Large intestine (tissue), 3 donors: ENCODE data around the gene HDAC4. TPM values are rescaled to one million over a fixed set of nuclear protein-coding genes. Genes with fewer than 3 reads are reported as not detected.

Source experiments
- DNase-seq, 2 donors: peaks; one replicate each; pipeline versions ENCODE4 v3.0.0 to v3.0.0-alpha.2; 2013
- H3K27ac ChIP-seq: one replicate; pipeline ENCODE4 v1.5.1; 2013; ENCODE audit warnings: low read length
- H3K27me3 ChIP-seq: 2 replicates; pipeline ENCODE4 v1.6.1; 2013; ENCODE audit warnings: low read length; ENCODE audit not compliant: control insufficient read depth, insufficient read depth
- H3K36me3 ChIP-seq: 2 replicates; pipeline ENCODE4 v1.6.1; 2013; ENCODE audit warnings: low read length; ENCODE audit not compliant: control insufficient read depth, insufficient read depth
- H3K4me1 ChIP-seq: one replicate; pipeline ENCODE4 v1.6.1; 2013; ENCODE audit warnings: low read length; ENCODE audit not compliant: control insufficient read depth, insufficient read depth
- H3K4me3 ChIP-seq: one replicate; pipeline ENCODE4 v1.5.1; 2013; ENCODE audit warnings: low read length
- H3K9me3 ChIP-seq: one replicate; pipeline ENCODE4 v1.6.1; 2013; ENCODE audit warnings: mild to moderate bottlenecking, low read depth, low read length, moderate library complexity; ENCODE audit not compliant: control insufficient read depth
- WGBS: methylation state at CpG from one replicate; pipeline ENCODE4 v1.1.5; 2013; ENCODE audit warnings: low lambda C conversion rate; ENCODE audit not compliant: insufficient coverage; 5-methylcytosine and 5-hydroxymethylcytosine counted together
- polyA plus RNA-seq: library from polyadenylated mRNA; unstranded; fragments of 120-200 nt; gene quantifications from one replicate; pipeline ENCODE4 v1.2.1, GENCODE V29; 2013

The HDAC4 gene
- polyA plus RNA-seq, 1 donor, result 10.7 TPM

- Histone ChIP-seq H3K4me1 (no peaks in the 10 kb centered on the region), H3K9me3 (peaks cover 3% of the 10 kb centered on the region), H3K27me3 (no peaks in the 10 kb centered on the region), H3K36me3 (peaks cover 4% of the 10 kb centered on the region), H3K4me3 (no peak overlapping the region), H3K27ac (no peak overlapping the region)
- DNase-seq, result no peak
- WGBS, result no CpG with 5 or more reads among the region's 10 CpGs
Observed at GRCh38 chr2:239202836-239203235, 198.0 kb downstream of the HDAC4 start.

- no peak overlapping the region for H3K27ac ChIP-seq
- WGBS, result no CpG with 5 or more reads among the region's 12 CpGs
- H3K4me3 ChIP-seq, result no peak overlapping the region
- H3K4me1 ChIP-seq, result no peaks in the 10 kb centered on the region
- H3K27me3 ChIP-seq, result no peaks in the 10 kb centered on the region
- DNase-seq, result no peak
- peaks cover 4% of the 10 kb centered on the region for H3K36me3 ChIP-seq
- peaks cover 3% of the 10 kb centered on the region for H3K9me3 ChIP-seq
Observed at GRCh38 chr2:239202343-239202742, 198.5 kb downstream of the HDAC4 start.

GRCh38 chr2:239201884-239202283 is 198.9 kb downstream of the HDAC4 start:
- Histone ChIP-seq H3K36me3 (peaks cover 8% of the 10 kb centered on the region), H3K9me3 (peaks cover 3% of the 10 kb centered on the region), H3K27ac (no peak overlapping the region), H3K27me3 (no peaks in the 10 kb centered on the region), H3K4me1 (no peaks in the 10 kb centered on the region), H3K4me3 (no peak overlapping the region)
- WGBS, result 80% methylated on average over 1 of the region's 7 CpGs
- DNase-seq, result no peak

GRCh38 chr2:239201531-239201876 is 199.3 kb downstream of the HDAC4 start:
- Histone ChIP-seq H3K27ac (no peak overlapping the region), H3K9me3 (peaks cover 3% of the 10 kb centered on the region), H3K36me3 (peaks cover 11% of the 10 kb centered on the region), H3K4me3 (no peak overlapping the region), H3K27me3 (no peaks in the 10 kb centered on the region), H3K4me1 (no peaks in the 10 kb centered on the region)
- DNase-seq, result no peak
- 80% methylated on average over 3 of the region's 6 CpGs for WGBS

- no peak overlapping the region for H3K27ac ChIP-seq
- H3K36me3 ChIP-seq, result peaks cover 11% of the 10 kb centered on the region
- no peaks in the 10 kb centered on the region for H3K4me1 ChIP-seq
- no peak overlapping the region for H3K4me3 ChIP-seq
- no peaks in the 10 kb centered on the region for H3K27me3 ChIP-seq
- DNase-seq, result no peak
- WGBS, result no CpG with 5 or more reads among the region's 20 CpGs
- peaks cover 3% of the 10 kb centered on the region for H3K9me3 ChIP-seq
Observed at GRCh38 chr2:239200646-239201530, 199.9 kb downstream of the HDAC4 start.

- Histone ChIP-seq H3K27me3 (no peaks in the 10 kb centered on the region), H3K4me1 (no peaks in the 10 kb centered on the region), H3K4me3 (no peak overlapping the region), H3K27ac (peak overlapping the region; percentile 33), H3K9me3 (no peaks in the 10 kb centered on the region), H3K36me3 (peaks cover 11% of the 10 kb centered on the region)
- WGBS, result no CpG with 5 or more reads among the region's 21 CpGs
- peak in 1 of 2 donors; percentile 29 for DNase-seq
Observed at GRCh38 chr2:239199041-239199768, 201.6 kb downstream of the HDAC4 start.

- H3K27ac ChIP-seq, result no peak overlapping the region
- no peak for DNase-seq
Observed at GRCh38 chr2:239198221-239198620, 202.6 kb downstream of the HDAC4 start.

GRCh38 chr2:239197146-239197545 is 203.7 kb downstream of the HDAC4 start:
- no peak overlapping the region for H3K4me3 ChIP-seq
- H3K4me1 ChIP-seq, result no peaks in the 10 kb centered on the region
- no peaks in the 10 kb centered on the region for H3K27me3 ChIP-seq
- WGBS, result no CpG with 5 or more reads among the region's 19 CpGs
- no peak overlapping the region for H3K27ac ChIP-seq
- H3K36me3 ChIP-seq, result peaks cover 11% of the 10 kb centered on the region
- no peaks in the 10 kb centered on the region for H3K9me3 ChIP-seq
- no peak for DNase-seq

More at GRCh38 chr2:239198221-239198620, 202.6 kb downstream of the HDAC4 start:
- H3K36me3 ChIP-seq, result peaks cover 11% of the 10 kb centered on the region
- H3K9me3 ChIP-seq, result no peaks in the 10 kb centered on the region
- H3K4me3 ChIP-seq, result no peak overlapping the region
- no peaks in the 10 kb centered on the region for H3K4me1 ChIP-seq
- WGBS, result no CpG with 5 or more reads among the region's 8 CpGs
- H3K27me3 ChIP-seq, result no peaks in the 10 kb centered on the region

- H3K4me3 ChIP-seq, result no peak overlapping the region
- WGBS, result no CpG with 5 or more reads among the region's 17 CpGs
- H3K4me1 ChIP-seq, result no peaks in the 10 kb centered on the region
- no peak for DNase-seq
- no peaks in the 10 kb centered on the region for H3K27me3 ChIP-seq
- no peak overlapping the region for H3K27ac ChIP-seq
- peaks cover 11% of the 10 kb centered on the region for H3K36me3 ChIP-seq
- H3K9me3 ChIP-seq, result no peaks in the 10 kb centered on the region
Observed at GRCh38 chr2:239196474-239197021, 204.3 kb downstream of the HDAC4 start.

- H3K4me1 ChIP-seq, result no peaks in the 10 kb centered on the region
- no CpG with 5 or more reads among the region's 4 CpGs for WGBS
- H3K27me3 ChIP-seq, result no peaks in the 10 kb centered on the region
- no peak for DNase-seq
- no peak overlapping the region for H3K4me3 ChIP-seq
- no peaks in the 10 kb centered on the region for H3K9me3 ChIP-seq
- no peak overlapping the region for H3K27ac ChIP-seq
- peaks cover 11% of the 10 kb centered on the region for H3K36me3 ChIP-seq
Observed at GRCh38 chr2:239195992-239196391, 204.8 kb downstream of the HDAC4 start.
